SK-N-SH (cell line): ENCODE measurements around the gene EAPP.

Experiments
- FOXM1 ChIP-seq: IDR thresholded peaks from 2 replicates; pipeline ENCODE4 v1.4.0; 2012; ENCODE audit warnings: low read depth, mild to moderate bottlenecking
- MEF2A ChIP-seq: IDR thresholded peaks from 2 replicates; pipeline ENCODE4 v1.4.0; 2012; ENCODE audit warnings: low read depth, borderline replicate concordance
- TF ChIP-seq, protein P1 (sequence below): fragments of 200-600 bp; sonication (generic); IDR thresholded peaks from 2 replicates; pipeline ENCODE4 v1.6.1; 2017; ENCODE audit warnings: antibody characterized with exemption, mild to moderate bottlenecking, moderate library complexity
- TF ChIP-seq, protein P2 (sequence below): IDR thresholded peaks from 2 replicates; pipeline ENCODE4 v1.6.1; 2012; ENCODE audit warnings: mild to moderate bottlenecking, low read depth, low read length, moderate library complexity

DNA sequence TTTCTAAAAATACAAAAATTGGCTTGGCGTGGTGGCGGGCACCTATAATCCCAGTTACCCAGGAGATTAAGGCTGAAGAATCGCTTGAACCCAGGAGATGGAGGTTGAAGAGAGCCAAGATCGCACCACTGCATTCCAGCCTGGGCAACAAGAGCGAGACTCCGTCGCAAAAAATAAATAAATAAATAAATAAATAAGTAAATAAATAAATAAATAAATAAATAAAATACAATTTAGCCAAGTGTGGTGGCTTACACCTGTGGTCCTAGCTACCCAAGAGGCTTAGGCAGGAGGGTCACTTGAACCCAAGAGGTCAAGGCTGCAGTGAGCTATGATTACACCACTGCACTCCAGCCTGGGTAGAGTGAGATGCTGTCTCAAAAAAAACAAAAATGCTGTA is 51.0 kb downstream of the EAPP start:
- TF ChIP-seq, protein P1, sequence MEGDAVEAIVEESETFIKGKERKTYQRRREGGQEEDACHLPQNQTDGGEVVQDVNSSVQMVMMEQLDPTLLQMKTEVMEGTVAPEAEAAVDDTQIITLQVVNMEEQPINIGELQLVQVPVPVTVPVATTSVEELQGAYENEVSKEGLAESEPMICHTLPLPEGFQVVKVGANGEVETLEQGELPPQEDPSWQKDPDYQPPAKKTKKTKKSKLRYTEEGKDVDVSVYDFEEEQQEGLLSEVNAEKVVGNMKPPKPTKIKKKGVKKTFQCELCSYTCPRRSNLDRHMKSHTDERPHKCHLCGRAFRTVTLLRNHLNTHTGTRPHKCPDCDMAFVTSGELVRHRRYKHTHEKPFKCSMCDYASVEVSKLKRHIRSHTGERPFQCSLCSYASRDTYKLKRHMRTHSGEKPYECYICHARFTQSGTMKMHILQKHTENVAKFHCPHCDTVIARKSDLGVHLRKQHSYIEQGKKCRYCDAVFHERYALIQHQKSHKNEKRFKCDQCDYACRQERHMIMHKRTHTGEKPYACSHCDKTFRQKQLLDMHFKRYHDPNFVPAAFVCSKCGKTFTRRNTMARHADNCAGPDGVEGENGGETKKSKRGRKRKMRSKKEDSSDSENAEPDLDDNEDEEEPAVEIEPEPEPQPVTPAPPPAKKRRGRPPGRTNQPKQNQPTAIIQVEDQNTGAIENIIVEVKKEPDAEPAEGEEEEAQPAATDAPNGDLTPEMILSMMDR, result no peak
- TF ChIP-seq, protein P2, sequence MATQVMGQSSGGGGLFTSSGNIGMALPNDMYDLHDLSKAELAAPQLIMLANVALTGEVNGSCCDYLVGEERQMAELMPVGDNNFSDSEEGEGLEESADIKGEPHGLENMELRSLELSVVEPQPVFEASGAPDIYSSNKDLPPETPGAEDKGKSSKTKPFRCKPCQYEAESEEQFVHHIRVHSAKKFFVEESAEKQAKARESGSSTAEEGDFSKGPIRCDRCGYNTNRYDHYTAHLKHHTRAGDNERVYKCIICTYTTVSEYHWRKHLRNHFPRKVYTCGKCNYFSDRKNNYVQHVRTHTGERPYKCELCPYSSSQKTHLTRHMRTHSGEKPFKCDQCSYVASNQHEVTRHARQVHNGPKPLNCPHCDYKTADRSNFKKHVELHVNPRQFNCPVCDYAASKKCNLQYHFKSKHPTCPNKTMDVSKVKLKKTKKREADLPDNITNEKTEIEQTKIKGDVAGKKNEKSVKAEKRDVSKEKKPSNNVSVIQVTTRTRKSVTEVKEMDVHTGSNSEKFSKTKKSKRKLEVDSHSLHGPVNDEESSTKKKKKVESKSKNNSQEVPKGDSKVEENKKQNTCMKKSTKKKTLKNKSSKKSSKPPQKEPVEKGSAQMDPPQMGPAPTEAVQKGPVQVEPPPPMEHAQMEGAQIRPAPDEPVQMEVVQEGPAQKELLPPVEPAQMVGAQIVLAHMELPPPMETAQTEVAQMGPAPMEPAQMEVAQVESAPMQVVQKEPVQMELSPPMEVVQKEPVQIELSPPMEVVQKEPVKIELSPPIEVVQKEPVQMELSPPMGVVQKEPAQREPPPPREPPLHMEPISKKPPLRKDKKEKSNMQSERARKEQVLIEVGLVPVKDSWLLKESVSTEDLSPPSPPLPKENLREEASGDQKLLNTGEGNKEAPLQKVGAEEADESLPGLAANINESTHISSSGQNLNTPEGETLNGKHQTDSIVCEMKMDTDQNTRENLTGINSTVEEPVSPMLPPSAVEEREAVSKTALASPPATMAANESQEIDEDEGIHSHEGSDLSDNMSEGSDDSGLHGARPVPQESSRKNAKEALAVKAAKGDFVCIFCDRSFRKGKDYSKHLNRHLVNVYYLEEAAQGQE, result no peak
- TF ChIP-seq FOXM1 (no peak), MEF2A (no peak)
